DND-41 (cell line): ENCODE results near the gene SKA3.
"Not testable (repeated sequence)": the region's sequence is repeated elsewhere in the genome, so short reads cannot be mapped to it uniquely, and the experiment has no call there.

Experiments
- EZH2 ChIP-seq: IDR thresholded peaks from 3 replicates; pipeline ENCODE4 v1.6.1; 2012; ENCODE audit warnings: borderline replicate concordance, low read depth, mild to moderate bottlenecking, moderate library complexity, low read length, inconsistent platforms; ENCODE audit not compliant: severe bottlenecking
- TF ChIP-seq, protein P1 (sequence below): IDR thresholded peaks from 2 replicates; pipeline ENCODE4 v1.5.1; 2012; ENCODE audit warnings: borderline replicate concordance, low read length, moderate library complexity, mild to moderate bottlenecking; ENCODE audit not compliant: poor library complexity, severe bottlenecking; ENCODE audit errors: extremely low read depth

DNA sequence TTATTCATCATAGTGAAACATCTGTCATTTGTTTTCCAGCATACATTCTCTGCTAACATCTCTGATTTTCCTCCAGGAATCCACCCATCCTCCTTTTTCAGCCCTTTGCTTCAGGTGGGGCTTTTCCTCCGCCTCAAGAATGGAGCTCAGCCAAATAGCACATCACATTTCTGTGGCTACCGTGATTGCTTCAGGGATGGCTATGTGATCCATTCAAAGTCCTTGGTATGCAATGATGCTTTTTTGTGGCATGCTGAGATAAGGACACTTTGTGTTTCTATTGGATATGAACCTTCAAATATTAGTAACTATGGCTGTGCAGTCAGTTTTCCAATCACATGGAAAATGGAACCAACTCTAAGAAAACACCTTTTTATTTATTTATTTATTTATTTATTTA, 18.4 kb upstream of the SKA3 start:
- TF ChIP-seq, protein P1, sequence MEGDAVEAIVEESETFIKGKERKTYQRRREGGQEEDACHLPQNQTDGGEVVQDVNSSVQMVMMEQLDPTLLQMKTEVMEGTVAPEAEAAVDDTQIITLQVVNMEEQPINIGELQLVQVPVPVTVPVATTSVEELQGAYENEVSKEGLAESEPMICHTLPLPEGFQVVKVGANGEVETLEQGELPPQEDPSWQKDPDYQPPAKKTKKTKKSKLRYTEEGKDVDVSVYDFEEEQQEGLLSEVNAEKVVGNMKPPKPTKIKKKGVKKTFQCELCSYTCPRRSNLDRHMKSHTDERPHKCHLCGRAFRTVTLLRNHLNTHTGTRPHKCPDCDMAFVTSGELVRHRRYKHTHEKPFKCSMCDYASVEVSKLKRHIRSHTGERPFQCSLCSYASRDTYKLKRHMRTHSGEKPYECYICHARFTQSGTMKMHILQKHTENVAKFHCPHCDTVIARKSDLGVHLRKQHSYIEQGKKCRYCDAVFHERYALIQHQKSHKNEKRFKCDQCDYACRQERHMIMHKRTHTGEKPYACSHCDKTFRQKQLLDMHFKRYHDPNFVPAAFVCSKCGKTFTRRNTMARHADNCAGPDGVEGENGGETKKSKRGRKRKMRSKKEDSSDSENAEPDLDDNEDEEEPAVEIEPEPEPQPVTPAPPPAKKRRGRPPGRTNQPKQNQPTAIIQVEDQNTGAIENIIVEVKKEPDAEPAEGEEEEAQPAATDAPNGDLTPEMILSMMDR, result not testable (repeated sequence)
- TF ChIP-seq EZH2, result not testable (repeated sequence)
